Dermis microvascular lymphatic vessel endothelial cell (primary cell): ENCODE measurements around the gene TUBB2B. TPM values are rescaled to one million over a fixed set of nuclear protein-coding genes. Genes with fewer than 3 reads are reported as not detected.
A peak's percentile ranks its signal among the peaks of the same experiment; 100 is the strongest.

ENCODE experiments used
- DNase-seq, 2 donors: peaks; one replicate each; pipeline versions ENCODE4 v3.0.0 to v3.0.0-alpha.2; 2010; ENCODE audit warnings: low read depth in 2 of 2
- total RNA-seq: library from RNA; depleted of rRNA; stranded (reverse); fragments of >200 nt; gene quantifications from 2 replicates; pipeline ENCODE4 v1.2.1, GENCODE V29; 2014

Gene TUBB2B
- total RNA-seq, result 3.6 and 4.6 TPM in 2 replicates

DNA sequence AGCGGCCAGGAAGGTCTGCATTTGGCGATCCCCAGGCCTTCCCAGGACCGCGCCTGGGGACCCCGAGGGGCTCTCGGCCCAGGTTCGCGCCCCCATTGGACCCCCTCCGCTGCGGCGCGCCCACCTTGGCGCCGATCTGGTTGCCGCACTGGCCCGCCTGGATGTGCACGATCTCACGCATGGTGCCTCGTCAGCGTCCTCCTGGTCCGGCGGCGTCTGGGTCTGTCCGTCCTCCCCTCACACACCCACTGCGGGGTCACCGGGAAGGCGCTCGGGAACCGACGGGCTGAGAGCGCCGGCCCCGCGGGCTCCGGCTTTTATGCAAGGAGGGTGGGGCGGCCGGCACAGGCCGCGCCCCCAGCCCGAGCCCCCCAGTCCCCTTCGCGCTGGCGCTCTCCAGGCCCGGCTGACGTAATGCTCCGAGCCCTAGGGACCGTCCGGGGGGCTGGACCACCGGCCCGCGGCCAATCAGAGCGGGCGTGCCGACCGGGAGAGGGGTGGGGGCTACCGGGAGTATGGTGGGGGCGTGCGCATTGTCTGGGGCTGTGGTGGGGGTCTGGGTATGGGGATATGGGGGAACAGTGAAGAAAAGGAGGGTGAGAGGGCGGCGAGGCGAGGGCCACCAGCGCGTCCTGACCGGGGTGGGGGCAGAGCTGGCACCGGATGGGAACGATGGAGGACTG is at the start of gene TUBB2B:
TUBB2B (minus strand) TSS at position 291 of the 683 bp plus-strand sequence; CDS start at position 181, 110 bp downstream.
- peak in 1 of 2 donors; percentile 38 for DNase-seq

DNA sequence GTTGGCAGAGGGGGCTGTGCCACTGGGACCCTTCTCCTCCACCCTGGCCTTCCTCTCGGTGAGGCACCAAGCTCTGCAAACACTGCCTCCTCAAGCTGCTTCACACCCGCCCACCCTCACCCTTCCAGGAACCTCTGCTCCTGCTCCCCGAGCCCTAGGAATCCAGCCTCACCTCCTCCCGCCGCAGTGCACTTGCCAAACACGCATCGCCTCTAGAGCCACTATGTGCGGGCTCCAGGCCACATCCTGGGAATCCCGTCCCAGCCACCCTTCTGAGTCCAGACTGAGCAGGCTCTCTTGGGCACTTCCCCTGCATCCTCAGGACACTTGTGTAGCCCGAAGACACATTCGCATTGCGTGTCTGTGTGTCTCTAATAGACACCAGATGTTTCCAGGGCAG is 49.8 kb upstream of the TUBB2B start:
- DNase-seq, result no peak

DNA sequence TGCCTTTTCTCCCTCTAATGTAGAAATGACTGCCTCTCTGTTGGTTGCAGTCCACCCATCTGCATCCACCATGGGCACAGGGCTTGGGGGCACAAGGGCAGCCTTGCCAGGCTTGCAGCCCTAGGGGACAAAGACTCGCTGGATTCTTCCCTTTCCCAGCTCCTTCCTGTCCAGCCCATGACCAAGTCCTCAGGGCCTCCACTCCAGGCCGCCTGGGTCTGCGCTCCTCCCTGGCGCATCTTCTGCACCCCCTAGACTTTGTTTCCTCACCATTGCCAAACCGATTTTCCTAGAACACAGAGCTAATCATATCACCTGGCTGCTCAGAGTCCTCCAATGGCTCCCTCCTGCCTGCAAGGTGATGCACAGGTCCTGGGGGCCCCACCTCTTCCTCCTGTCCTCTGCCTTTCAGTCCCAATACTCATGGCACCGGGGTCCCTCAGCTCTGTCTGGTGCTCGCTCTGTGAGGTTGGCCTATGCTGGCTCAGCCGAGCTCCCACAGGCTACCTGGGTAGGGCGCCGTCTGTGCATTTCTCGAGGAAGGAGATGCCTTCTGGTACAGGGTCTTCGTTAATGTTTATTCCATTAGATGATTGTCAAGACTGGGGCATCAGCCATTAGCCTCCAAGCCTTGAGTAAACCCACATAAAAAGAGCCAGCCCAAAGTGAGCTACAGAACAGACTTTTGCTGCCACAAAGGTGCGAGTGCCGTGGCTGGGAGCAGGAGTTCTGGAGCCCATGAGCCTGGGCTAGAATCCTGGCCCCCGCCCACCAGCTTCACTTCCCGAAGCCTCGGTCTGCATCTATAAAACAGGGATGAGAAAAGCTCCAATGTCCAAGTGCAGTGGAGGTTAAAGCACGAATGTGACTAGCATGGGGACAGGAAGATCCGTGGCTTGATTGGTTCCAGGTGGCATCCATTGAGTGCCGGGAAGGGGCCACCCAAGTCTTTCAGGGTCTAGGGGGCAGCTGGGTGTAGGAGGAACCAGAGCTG is 49.0 kb upstream of the TUBB2B start:
- no peak for DNase-seq

DNA sequence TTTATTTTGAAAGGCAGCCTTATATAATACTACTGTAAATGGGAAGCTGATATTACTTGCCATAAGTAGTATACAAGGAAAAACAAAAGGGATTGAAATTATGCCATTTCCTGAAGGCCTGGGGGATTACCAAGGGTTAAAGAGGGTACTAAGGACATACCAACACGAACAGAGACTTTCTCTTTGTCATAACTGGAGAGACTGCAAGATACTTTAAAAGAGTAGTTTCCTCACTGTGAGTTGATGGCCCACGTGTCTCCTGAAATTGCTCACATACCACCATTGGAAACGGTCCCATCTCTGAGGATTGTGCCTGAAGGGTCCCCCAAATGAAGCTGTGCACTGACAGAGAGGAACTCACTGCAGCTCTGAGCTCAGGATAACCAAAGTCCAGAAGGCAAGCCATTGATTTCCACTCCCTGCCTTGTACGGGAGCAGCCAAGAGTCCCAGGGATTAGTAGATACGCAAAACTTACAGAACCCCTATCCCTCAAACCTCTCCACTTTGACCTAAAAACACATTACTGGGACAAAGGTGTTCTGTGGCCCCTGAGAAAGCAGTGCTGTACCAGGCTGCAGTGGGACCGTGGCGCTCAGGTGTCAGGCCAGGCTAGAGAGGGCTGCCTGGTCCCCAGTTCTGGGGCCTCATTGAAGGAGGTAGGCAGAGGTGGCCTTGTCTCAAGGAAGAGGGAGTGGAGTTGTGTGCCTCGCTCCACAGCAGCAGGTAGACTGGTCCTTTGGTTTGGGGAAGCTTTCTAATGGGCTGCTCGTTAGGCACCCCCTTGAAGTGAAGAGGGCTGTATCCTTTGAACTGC is 46.5 kb upstream of the TUBB2B start:
- no peak for DNase-seq

DNA sequence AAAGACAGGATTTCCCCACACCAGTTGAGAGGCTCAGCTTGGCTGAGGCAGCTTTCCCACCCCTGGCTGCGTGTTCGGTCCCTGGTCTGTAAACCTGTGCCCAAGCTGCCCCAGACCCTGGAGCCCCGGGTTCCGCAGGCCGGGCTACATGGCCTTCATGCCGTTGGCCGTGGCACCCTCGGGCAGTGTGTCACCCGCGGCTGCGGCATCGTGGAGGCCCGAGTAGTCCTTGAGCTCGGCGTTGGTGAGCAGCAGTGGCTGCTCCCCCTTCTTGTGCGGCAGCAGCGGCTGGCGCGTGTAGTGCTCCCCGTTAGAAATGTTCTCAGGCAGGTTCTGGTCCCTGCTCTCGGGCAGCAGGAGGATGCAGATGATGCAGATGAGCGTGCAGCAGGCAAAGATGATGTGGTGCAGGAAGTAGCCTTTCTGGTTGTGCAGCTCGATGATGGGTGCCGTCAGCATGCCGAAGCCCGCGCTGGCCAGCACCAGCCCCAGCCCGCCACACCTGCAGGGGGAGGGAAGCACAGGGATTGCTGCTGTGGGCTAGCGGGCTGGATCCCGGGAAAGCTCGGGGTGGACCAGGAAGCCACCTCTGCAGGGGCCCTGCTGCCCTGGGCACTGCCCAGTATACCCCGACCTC is 45.6 kb upstream of the TUBB2B start:
- DNase-seq, result no peak

DNA sequence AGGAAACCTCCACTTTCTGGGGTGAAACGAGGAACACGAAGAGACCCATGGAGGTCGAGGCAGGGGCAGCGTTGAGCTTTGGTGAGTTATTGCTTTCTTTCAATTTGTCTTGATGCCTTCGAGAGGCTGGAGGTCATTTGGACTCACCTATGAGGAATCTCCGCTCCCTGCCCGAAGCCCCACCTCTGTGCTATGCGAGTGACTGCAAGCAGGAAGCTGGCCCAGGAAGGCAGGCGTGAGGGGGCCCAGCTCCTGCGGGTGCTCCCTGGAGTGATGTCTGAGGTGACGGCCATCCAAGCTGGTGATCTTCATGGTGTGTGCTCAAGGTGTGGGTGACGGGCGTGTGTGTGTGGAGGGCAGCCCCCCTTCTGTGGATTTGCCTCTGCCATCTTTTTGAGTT is 44.3 kb upstream of the TUBB2B start:
- DNase-seq, result no peak

DNA sequence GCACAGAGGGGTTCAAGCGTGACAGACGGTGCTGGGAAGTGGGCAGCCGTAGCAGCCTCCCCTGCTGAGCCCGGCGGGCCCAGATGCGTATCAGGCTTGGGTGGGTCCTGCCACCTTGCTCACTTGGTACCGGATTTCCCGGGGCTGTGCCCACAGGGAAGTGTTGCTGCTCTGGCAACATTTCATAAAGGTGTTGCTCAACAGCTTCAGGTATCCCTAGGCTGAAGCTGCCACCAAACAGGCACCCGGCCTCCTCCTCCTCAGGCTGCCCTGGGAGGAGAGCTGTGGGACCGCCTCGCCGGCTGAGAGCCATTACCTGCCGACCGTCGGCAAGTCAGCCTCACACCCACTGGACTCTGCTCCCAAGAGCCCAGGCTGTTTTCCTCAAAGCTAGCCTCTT is 42.8 kb upstream of the TUBB2B start:
- no peak for DNase-seq

DNA sequence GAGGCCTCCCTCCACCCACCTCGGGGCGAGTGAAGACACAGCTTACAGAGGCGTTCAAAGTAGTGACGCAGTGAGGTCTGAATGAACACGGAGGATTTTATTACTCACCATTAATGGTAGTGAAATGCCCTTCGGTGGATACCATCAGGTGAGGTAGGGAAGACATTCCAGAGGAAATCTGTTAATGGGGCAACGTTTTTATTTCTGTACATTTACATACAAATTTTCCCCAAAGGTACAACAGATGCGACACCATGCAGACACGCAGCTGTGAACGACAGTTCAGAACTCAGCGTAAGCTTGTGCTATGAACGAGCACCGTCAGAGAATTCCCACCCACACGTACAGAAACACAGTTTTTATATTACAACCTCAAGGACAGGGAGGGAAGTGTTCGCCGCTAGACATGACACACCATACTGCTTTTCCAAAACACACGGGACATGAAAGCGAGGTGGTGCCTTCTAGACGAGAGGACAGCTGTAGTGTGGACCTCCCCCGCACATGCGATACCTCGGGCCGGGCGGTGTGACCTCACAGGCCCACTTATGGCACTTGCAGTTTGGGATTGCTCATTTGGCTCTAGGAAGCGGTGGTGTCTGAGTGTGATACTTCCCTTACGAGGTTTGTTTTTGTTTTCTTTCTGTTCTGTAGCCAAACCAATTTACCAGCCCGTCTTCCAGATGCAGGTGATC is 42.0 kb upstream of the TUBB2B start:
- no peak for DNase-seq

DNA sequence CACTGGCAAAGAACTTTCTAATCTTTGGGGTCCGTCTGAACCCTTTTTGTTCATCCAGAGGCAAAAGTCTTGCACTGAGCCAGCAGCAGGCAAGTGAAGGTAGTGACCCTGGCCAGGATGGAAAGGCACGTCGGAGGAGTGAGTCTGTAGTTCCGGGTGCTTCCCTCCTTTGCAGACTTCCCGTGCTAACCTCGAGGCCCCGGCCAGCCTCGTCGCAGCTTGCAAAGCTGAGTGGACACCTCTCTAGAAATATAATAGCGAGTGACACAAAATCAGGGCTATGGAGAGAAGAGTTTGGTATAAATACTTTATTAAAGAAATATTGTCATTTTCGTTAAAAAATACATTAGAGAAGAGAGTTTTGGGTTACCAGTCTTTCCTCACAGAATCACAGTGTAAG is 41.2 kb upstream of the TUBB2B start:
- no peak for DNase-seq

DNA sequence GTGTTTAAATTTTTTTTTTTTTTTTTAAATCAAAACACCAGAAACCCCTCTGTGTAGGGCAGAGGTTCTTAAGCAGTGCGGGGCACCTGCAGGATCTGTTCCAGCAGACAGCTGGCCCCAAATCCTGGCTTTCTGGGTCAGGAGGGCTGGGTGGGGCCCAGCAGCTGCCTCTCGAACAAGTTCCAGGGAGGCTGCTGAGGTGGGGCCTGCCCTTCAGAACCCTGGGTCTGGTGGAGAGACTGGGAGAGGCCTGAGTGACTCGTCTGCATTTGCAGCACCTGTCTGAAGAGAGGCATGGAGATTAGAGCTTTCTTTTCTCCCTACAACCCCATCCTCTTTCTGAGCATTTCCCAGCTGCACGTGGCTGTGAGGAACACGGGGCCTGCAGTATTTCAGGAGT is 39.7 kb upstream of the TUBB2B start:
- DNase-seq, result no peak

DNA sequence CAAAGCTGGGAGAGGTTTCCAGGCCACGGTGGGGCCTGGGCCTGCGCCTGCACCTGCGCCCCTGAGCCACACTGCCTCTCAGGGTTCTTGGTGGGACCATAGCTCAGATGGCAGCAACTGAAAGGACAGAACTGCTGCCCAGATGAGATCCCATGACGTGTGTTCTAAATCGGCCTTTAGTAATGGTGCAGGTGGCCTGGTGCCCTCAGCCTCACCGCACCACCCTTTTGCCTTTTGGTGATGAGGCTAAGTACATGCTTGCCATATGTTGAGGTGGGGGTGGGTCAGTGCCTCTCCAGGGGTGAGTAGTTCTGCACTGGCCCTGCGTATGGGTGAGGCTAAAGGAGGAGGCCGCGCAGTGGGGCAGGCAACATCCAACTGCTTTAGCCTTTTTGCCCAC is 38.7 kb upstream of the TUBB2B start:
- DNase-seq, result no peak

DNA sequence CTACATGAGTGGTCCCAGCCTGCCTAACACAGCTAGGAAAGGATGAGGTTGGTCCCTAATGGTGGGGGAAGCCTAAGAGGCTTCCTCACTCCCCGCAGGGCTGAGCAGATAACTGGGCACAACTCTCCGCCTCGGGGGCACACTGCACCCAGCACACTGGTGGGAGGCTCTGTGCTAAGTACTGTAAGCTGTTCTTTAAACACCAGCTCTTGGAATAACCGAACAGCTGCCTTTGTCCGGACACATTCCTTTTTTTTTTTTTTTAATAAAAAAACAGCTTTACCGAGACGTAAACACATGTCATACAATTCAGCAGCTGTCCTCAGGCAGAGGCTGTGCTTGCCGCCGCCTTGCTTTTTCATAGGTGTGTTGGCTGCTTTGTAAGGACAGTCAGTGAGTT is 38.2 kb upstream of the TUBB2B start:
- DNase-seq, result no peak

DNA sequence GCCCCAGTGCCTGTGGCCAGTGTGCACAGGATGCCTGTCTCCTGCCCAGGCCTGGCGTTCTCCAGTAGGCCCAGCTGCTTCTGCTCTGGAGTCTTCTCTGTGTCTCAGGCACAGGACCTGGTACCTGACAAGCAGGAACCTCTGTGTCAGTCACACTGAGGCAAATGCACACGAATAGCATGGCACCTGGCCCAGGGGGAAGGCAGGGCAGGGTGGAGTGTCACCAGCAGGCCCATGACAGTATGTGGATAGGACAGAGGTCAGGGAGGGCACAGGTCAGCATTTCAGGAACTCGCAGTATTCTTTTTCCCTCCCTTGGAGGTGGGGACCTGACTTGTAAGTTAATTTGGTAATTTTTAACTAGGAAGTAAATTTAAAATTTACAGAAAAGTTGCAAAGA is 36.9 kb upstream of the TUBB2B start:
- no peak for DNase-seq

DNA sequence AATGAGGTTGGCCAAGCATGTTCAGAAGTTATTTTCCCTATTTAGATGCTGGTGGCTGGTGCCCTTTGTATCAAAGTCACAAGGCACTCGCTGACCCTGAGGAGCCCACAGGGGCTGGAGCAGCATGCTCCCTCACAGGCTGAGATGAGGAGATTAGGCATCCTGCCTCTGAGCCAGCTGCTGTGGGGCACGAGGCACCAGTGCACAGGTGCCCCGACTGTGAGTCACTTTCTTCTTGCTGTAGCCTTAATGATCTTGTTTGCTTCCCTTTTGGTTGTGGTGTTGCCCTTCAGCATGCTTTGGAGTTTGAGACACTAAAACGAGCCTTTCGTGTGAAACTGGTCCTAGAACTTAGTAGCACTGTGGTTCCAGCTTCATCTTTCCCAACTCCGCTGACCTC is 35.6 kb upstream of the TUBB2B start:
- no peak for DNase-seq

DNA sequence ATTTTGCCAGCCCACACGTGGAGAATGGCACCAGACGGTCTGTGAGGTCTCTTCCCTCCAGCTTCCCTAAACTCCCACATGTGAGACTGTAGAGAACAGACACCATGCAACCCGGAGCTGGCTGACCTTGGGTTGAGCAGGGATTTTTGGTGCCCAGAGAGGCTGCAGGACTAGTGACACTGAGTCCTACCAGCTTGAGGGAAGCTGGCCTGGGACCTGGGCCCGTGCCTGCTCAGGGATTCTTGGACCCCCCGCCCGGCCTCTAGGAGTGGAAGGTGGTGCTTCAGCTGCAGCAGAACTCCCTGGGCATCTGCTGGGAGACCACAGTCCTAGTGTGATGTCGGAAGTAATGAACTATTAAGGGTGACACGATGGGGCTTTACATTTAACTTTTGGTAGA is 34.5 kb upstream of the TUBB2B start:
- no peak for DNase-seq

DNA sequence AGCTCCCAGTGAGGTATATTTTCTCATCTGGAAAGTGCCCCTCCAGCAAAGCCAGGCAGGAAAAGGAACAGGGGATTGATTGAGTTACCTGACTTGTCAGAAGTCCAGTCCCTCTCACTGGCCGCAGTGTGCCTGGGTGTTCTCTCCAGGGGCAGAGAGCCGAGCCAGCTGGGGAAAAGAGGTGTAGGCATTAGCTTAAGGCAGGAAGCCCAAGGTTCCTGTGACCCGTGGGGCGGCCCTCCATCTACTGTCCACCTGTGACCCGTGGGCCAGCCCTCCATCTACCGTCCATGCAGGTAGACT is 34.0 kb upstream of the TUBB2B start:
- no peak for DNase-seq

DNA sequence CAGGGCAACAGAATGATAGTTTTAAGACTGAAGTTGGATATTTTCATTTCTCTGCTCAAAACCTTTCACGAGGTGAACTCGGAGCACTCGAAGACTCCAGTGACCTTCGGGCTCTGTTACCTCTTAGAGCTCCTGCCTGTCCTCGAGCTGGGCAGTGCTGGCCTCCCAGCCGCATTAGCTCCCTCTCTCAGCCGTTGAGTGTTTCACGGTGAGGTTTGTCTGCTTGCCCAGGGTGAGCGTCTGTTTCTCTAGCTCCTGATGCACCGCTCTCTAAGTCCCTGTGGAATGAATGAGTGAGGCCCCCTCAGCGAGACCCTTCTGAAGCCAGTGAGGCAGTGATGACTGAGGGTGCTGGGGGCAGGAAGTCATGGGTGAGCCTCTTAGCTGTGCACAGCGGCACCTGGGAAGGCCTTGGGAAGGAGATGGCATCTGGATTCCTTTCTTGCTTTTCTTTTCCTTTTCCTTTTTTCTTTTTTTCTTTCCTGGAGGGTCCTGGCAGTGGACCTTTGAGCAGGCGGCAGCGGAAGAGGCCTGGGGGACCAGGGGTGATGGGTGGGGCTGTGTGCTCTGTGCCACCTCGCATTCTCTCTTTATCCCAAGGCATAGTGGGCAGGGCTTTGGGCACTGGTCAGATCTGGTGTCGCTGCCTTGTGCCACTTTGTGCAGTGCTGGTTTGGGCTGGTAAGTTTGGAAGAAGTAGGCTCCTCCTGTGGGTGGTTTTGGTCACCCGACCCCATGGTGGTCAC is 33.5 kb upstream of the TUBB2B start:
- no peak for DNase-seq

DNA sequence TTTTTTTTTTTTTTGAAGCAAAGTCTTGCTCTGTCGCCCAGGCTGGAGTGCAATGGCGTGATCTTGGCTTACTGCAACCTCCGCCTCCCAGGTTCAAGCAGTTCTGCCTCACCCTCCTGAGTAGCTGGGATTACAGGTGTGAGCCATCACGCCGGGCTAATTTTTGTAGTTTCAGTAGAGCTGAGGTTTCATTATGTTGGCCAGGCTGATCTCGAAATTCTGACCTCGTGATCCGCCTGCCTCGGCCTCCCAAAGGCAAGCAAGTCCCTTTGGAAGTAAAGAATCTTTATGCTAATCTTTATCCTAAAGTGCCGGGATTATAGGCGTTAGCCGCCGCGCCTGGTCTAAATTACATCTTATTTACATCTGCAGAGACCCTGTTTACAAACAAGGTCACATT is 32.8 kb upstream of the TUBB2B start:
- no peak for DNase-seq

DNA sequence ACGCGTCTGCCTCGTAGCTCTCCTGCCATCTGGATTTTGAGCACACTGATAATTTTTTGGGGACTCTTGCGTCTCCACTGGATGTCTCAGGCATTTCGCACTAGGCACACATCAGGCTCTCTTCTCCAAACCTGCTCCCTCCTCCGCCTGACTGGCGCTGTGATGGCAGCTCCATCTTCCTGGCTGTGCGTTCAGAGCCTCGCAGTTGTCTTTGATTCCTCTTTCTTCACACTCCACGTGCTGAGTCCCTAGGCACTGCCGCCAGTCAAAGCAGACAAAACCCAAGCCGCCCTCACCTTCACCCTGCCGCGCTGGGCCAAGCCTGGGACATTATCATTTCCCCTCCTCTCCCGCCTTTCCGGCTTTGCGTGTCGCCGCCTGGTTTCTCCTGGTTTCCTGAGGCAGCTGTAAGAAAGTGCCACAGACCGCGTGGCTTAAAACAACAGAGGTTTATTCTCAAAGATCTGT is 32.1 kb upstream of the TUBB2B start:
- peak in 1 of 2 donors; percentile 43 for DNase-seq
